Central memory CD4-positive, alpha-beta T cell (primary cell): Measurements from ENCODE around the gene TMOD3.
"Not testable (repeated sequence)": the region's sequence is repeated elsewhere in the genome, so short reads cannot be mapped to it uniquely, and the experiment has no call there.

Experiments used
- DNase-seq: peaks from one replicate; pipeline ENCODE4 v3.0.0; 2022
- total RNA-seq, 3 experiments: gene quantifications; one replicate each; lab custom pipeline; 2026; lab: John Stamatoyannopoulos, UW

TMOD3 gene
- 109 to 181 (median 164) reads per million in 3 experiments for total RNA-seq

DNA sequence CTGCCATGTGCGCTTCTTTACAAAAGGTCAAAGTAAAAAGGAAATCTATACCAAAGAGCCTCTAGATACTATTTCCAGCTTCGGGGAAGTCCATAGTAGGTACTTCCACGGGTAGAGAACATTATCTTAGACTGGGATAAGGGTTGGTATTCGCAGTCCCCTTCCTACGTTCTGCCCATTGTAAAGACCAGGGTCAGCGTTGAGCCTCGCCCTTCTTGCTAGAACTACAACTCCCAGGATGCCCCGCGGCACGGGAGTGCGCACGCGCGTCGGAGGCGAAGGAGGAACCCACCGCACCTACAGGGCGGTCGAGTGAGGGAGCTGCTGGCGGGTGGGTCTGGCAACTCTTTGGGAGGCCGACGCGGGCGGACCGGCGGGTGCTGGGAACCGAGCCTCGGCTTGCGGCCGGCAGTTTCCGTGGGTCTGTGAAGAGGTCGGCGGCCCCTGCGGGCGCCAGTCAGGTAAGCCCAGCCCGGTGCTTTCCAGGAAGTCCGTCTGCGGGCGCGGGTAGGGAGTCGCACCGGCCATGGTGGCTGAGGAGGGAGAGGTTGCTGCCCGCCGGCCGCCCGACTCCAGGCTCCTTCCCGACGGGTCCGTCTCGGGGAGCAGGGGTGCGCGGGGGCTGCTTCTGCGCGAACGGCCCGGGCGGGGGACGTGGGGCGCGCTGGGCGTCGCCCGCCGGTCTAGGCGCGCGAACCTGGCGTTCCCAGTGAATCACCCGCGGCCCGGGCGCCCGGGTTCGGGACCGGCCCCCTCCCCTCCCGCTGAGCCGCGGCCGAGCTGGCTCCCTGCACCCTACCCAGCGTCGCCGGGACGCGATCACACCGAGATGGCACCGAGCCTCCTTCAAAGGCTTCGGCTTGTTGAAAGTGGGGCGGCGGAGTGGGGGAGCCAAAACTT, at the start of gene TMOD3:
TSS of gene TMOD3 (plus strand) at position 278 of the 900 bp plus-strand sequence. CDS start 33,232 bp downstream, outside the sequence.
- DNase-seq = peak; percentile 83

DNA sequence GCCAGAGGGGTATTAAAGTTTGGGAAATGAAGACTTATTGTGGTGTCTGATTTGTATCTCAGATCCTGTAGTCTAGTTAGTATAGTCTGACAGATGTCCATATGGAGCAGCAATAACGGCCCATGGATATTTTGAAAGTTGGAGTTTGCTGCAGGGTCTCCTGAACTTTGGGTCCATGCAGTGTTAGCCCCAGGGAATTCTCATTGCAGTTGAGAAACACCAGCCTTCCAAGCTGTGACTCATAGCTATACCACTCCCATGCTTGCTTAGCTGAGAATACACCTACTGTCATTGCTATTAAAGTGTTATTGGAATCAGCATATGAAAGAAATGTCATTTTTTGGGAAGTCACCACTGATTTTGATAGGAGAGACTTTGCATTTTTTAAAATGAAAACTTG, 48.8 kb upstream of the TMOD3 start:
- DNase-seq = no peak

DNA sequence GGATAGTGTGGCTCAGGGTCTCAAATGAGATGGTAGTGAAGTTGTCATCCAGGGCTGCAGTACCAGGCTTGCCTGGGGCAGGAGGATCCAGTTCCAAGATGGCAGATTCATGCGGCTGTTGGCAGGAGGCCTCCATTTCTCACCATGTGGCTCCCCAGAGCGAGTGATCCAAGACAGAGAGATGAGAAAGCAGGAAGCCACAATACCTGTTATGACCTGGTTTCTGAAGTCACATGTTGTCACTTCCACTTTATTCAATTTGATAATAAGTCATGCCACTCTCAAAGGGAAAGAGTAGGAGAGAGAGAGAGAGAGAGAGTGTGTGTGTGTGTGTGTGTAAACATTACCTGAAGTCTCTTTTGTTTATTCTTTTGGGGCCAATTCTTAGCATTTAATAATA, 47.9 kb upstream of the TMOD3 start:
- DNase-seq = no peak

DNA sequence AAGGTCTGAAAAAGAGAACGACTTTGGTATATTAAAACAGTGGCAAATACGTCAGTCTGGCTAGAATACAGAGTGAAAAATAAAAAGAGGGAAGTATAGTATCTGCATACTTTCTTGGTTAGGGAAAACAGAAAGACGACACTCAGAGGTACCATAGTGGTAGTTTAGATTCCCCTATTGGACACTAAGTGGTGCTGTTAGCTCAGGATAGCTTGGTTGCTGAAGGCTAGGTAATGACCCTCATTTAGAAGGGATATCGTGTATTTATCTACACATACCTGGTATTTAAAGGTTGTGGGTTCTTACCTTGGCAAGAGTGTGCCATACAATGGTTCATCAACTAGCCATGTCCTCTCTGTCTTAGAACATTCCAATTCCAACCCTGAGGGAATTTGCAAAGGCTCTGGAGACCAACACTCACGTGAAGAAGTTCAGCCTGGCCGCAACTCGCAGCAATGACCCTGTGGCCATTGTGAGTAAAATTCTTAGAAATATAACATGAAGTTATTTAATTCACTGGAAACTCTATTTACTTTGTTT, 47.0 kb upstream of the TMOD3 start:
- no peak for DNase-seq

DNA sequence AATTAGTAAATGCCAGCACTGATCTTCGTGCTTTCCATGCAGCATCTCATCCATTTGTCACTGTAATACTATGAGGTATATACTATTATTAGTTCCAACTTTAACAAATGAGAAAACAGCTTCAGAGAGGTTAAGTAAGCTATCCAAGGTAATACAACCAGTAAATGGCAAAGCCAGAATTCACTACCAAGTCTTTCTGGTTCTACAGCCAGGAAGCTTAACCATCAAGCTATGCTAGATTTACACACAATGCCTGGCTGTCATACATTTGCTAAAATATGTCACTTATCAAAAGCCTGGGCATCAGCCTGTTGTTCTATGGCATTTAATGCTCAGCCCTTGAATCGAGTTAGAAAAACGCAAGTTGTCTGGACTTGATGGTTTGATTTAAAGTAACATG, 45.5 kb upstream of the TMOD3 start:
- no peak for DNase-seq

DNA sequence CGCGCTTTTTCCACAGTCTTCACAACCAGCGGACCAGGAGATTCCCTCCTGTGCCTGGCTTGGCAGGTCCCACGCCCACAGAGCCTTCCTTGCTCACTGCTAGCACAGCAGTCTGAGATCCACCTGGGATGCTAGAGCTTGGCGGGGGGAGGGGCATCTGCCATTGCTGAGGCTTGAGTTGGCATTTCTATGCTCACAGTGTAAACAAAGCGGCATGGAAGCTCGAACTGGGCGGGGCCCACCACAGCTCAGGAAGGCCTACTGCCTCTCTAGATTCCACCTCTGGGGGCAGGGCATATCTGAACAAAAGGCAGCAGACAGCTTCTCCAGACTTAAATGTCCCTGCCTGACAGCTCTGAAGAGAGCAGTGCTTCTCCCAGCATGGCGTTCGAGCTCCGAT, 42.3 kb upstream of the TMOD3 start:
- not testable (repeated sequence) for DNase-seq

DNA sequence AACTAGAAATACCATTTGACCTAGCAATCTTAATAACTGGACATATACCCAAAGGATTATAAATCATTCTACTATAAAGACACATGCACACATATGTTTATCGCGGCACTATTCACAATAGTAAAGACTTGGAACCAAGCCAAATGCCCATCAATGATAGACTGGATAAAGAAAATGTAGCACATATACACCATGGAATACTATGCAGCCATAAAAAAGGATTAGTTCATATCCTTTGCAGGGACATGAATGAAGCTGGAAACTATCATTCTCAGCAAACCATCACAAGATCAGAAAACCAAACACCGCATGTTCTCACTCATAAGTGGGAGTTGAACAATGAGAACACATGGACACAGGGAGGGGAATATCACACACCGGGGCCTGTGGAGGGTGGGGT, 37.0 kb upstream of the TMOD3 start:
- DNase-seq = not testable (repeated sequence)

DNA sequence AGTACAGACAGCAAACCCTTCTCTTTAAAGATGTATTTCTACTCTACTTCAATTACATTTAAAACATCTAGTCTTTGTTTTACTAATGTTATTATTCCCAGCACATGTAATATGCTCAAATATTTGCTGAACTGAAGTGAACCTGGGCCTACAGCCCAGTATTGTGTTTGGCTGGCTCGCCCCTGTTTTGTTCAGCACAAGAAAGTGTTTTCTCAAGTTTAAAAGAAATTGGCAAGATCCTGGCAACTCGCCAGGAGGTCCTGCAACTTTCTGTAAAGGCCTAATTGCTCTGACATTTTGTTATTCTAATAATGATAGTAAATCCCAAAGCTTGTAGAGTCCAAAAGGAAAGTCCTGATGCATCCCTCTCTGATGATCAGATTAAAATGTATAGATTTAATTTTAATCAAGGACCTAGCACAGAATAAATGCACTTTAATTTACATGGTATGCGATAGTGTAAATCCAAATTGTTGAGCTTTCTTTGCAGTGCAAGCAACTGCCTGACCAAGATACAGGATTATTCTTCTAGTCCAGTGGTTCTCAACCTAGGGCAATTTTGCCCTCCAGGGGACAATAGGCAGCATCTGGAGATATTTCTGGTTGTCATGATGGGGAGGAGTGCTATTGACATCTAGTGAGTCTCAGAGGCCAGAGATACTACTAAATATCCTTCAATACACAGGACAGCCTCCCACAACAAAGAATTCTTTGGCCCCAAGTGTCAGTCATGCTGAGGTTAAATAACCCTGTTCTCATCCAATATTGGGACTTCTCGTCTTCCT, 35.7 kb upstream of the TMOD3 start:
- no peak for DNase-seq

DNA sequence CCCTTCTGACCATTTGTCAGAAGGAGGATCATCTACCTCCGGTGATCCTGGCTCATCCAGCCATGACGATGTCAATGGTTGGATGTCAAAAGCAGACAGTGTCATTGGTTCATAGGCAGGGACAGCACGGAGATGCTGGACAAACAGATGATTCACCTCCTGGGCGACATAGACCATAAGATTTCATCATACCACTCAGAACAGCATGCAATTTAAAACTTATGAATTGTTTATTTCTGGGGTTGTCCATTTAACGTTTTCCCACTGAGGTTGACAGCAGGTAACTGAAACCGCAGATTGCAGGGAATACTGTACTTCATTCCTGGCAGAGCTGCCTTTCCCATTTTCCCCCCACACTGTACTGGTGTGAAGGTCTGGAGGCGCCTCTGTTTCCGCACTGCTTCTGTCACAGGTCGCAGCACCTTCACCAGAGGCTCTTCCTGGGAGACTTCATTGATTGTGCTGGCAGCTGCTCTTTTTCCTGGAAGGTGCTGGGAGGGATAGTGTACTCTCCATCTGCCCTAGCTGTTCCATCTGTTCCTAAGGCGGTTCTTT, 32.5 kb upstream of the TMOD3 start:
- DNase-seq = no peak

DNA sequence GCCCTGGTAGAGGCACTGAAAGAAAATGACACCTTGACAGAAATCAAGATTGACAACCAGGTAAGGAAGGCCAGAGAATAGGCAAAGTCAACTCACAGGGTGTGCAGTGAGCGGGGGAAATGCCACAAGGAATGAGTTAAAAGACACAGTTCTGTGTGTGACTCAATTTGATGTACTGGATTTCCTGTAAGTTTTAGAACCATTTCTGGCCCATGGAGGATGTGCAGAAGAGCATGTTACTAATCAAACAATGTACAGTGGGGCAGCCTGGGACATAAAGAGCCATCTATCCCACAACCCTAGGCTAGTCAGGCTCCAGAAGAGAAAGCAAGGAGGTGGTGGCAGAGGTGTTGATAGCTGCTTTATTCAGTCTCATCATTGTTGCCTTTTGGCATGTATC, 31.2 kb upstream of the TMOD3 start:
- DNase-seq = no peak

DNA sequence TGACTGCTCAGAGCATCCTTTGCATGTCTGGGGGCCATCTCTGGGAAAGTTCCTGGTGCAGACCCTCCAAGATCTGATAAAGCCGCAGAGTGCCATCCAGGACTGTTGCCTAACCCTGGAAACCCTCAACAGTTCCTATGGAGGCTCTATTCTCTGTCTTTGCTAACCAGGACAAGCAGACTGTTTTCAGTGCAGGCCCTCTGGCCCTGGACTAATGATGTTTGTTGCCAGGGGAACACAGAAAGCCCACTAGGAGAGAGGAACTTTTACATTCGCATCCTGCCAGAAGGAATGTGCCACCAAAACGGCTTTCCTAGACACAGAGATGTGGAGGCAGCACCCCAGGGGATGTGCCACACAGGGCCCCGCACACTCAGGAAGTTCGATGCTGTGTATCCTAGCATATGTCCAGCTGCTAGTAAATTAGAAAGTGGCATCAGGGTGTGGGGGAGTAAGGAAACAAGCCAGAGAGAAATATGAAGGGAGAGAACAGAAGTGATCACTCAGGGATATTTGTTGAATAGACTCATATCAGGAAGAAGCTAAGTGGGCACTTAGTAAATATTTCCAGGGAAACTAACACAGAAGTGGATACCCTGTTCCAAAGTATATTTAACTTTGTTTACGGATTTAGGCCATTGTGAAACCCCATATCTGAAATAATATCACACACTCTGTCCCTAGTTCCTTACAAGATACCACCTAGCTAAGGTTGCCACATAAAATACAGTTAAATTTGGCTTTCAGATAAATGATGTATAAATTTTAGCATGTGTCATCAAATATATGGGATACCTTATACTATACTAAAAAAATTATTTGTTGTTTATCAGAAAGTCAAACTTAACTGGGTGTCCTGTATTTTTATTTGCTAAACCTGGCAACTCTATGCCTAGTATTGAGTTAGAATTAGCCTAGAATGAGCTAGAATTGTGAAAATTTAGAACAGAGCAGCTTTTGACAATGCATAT, 29.9 kb upstream of the TMOD3 start:
- no peak for DNase-seq

DNA sequence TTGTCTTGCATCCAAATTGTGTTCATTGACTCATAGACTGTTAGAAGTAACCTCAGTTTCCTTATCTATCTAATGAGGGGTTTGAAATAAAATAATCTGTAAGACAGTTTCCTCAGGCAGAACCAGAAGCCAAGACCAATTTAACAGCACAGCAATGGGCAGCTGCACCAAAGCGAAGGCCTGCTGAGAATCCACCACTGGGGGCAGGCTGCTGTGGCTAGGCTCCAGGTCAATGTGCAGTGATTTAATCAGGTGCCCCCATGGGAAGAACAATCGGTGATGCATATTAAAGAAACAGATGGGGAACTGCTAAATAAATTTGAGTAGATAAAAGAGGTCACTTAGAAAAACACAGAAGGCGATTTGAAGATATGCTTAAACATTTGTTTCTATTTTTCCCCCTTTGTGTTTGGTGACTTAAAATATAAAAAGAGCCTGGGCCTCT, 28.0 kb upstream of the TMOD3 start:
- no peak for DNase-seq

DNA sequence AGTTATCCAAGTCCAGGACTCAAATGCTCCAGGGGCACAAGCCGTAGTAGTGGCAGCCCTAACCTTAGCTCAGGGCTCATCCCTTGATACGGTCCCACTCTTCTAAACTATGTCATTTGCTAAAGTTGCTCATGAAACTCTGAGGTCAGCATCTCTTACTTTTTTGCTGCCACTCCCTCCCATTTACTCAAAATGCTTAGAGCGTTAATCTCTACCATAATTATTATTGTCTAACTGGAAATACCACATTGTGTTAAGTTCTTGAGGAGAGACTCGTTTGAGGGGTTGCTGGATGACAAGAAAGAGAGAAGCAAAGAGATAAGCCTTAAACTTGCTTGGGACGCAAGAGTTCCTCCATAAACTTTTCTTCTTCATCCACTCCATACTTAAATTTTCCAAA, 26.9 kb upstream of the TMOD3 start:
- no peak for DNase-seq

DNA sequence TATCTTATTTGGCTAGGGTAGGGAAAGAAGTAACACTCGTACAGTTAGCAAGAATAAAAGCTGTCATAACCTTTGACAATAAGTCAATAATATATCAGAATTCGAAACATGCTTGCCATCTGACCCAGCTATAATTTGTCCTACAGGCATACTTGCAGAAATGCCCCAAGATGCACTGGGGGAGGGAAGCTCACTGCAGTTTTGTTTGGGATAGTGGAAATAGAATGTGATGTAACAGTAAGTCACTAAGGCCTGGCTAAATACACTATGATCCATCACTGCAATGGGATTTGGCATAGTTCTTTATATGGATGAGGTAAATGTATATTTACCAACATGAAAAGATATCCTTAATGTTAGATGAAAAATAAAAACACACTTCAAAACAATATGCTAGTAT, 25.5 kb upstream of the TMOD3 start:
- no peak for DNase-seq

DNA sequence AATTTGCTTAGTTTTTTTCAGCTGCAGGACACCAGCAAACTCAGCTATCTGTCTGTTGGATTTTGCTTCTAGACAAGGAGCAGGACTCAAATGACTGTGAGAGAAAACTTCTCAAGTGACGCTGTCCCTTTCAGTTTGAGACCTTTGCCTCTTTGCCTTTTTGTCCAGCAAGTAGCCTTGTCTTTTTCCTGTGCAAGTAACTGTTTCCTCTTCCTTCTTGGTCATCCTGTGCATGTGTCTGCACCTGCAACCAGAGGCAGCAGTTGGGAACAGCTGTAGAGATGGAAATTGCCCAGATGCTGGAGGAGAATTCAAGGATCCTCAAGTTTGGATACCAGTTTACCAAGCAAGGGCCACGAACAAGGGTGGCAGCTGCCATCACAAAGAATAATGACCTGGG, 23.3 kb upstream of the TMOD3 start:
- DNase-seq = no peak

DNA sequence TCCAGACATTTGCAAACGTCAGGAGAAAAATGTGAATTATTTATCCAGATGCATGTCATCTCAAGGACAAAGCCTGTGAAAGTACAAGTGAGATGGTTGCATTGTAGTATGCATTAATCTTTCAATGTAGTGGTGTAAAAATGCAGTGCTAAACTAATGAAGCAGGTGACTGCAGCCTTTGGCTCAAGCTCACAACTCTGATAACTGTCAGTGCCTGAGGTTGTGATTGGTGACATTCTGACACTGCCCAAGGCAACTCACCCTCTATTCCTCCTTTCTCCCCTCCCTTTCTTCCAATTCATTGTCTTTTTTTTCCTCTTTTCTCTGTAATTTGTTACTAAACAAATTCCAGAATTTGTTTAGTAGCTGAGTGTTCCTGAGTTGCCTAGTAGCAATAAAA, 20.0 kb upstream of the TMOD3 start:
- no peak for DNase-seq

DNA sequence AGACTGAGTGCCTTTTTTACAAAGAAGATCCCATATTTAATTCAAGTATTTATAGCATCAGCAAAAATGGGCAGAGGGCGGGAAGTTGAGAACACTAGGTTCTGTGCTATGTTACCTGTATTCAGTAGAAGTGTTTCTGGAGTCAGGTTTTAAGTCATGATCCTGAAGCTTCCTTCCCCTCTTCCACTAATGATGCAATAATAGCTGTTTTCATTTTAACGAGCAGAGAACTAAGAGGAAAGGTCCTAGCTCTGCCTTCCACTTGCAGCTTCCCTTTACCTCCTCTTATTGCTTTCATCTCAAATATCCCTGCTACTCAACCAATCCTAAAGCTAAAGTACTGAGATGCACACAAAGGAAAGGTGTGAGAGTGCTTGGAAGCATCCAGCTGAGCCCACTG, 16.9 kb upstream of the TMOD3 start:
- DNase-seq = no peak

DNA sequence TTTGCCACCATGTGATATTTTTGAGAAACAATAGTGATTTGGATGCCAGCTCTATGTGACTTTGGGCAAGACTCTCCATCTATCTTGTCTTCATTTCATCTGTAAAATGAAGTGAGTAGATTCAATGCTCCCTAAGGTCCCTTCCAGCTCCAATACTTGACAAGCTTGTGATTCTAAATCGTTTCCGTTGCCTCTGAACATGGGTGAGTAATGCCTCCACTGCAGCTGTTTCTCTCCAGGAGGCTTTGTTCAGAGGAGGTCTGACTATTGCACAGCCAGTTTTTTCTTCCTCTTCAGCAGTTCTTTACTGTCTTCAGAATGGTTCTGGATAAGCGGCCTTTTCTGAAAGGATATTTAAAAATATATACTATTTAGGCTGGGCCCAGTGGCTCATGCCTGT, 14.8 kb upstream of the TMOD3 start:
- no peak for DNase-seq

DNA sequence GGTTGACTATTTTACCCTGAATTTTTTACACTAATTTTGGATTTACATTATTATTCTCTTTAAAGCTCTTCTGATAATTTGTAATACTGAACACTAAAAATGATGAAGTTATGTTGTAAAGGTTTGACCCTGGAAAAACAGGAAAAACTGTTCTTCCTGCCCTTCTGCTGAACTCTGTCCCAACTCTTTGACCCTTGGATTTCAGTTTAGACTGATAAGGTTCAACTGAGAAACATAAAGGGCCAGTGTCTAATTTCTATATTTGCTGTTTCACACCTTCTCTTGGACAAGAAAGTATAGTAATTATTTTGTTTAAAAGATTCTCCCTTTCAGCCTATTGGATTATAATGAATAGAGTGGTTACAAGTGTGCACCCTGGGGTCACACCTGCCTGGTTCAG, 12.8 kb upstream of the TMOD3 start:
- no peak for DNase-seq

DNA sequence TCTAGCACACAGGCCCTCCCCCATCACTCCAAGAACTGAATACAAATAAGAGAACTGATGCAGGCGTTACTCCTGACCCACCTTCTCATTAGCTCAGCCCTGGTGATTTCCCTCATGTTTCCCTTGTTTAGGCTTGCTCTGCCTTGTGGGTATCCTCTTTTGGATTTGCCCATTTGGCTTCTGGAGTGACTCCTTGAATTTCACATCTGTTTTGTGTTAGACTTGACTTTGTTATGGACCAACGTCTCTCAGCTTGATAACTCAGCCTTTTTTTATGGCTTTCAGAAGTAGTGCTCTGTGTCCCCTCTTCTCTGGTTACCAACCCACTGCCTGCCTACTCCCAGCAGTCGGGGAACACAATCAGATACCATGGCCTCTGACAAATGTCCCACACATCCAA, 11.3 kb upstream of the TMOD3 start:
- DNase-seq = no peak

DNA sequence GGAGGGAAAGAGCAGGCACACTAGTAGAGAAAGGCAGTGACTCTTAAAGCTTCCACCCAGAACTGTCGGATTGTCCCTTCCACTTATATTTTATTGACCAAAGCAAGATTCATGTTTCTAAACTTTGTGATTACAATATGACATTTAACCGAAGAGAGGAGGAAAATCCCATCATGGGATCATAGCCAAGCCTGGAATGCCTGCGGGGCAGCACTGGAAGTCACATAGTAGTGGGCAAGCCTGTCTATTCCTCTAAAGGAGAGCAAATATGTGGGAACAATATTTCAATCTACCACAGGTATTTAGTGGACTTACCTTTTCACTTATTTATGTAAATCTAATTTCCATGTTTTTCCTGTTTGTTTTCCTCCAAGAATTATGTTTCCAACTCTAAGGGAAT, 3.8 kb upstream of the TMOD3 start:
- DNase-seq = no peak
